NCI-H2107 treated with DMSO at 0.1 percent for 48 hours (cell line): ENCODE results near the gene LGALS3.
A peak's percentile ranks its signal among the peaks of the same experiment; 100 is the strongest.

Experiments used
- DNase-seq: peaks from one replicate; lab custom pipeline; 2025; ENCODE audit not compliant: unreplicated experiment; lab: John Stamatoyannopoulos, UW

LGALS3 gene

GRCh38 chr14:55130196-55130550, 1.1 kb downstream of the LGALS3 start:
- DNase-seq: no peak

- DNase-seq: no peak
Measured at GRCh38 chr14:55131370-55132137, 2.5 kb downstream of the LGALS3 start.

- DNase-seq: no peak
Measured at GRCh38 chr14:55133416-55133815, 4.4 kb downstream of the LGALS3 start.

- no peak for DNase-seq
Measured at GRCh38 chr14:55136241-55136640, 7.2 kb downstream of the LGALS3 start.

- no peak for DNase-seq
Measured at GRCh38 chr14:55136885-55137786, 8.1 kb downstream of the LGALS3 start.

- no peak for DNase-seq
Measured at GRCh38 chr14:55138091-55138490, 9.0 kb downstream of the LGALS3 start.

GRCh38 chr14:55139141-55139540, 10.1 kb downstream of the LGALS3 start:
- DNase-seq: no peak

GRCh38 chr14:55139696-55140509, 10.9 kb downstream of the LGALS3 start:
- DNase-seq: no peak

- no peak for DNase-seq
Measured at GRCh38 chr14:55141825-55142224, 12.8 kb downstream of the LGALS3 start.

GRCh38 chr14:55142466-55142865, 13.4 kb downstream of the LGALS3 start:
- no peak for DNase-seq

- no peak for DNase-seq
Measured at GRCh38 chr14:55146425-55146824, 17.4 kb downstream of the LGALS3 start.

- DNase-seq: no peak
Measured at GRCh38 chr14:55151601-55152000, 22.5 kb downstream of the LGALS3 start.

GRCh38 chr14:55152052-55152753, 23.2 kb downstream of the LGALS3 start:
- DNase-seq: no peak

- no peak for DNase-seq
Measured at GRCh38 chr14:55153951-55154350, 24.9 kb downstream of the LGALS3 start.

- no peak for DNase-seq
Measured at GRCh38 chr14:55157080-55157479, 28.0 kb downstream of the LGALS3 start.

- DNase-seq: no peak
Measured at GRCh38 chr14:55158412-55158811, 29.4 kb downstream of the LGALS3 start.

GRCh38 chr14:55160989-55161388, 31.9 kb downstream of the LGALS3 start:
- peak; percentile 64 for DNase-seq

GRCh38 chr14:55170526-55170925, 41.5 kb downstream of the LGALS3 start:
- no peak for DNase-seq

- DNase-seq: no peak
Measured at GRCh38 chr14:55180006-55180405, 51.0 kb downstream of the LGALS3 start.

GRCh38 chr14:55180434-55180833, 51.4 kb downstream of the LGALS3 start:
- DNase-seq: no peak
